Coronary artery (tissue), 2 donors: ENCODE results near the gene TAOK2.

Experiments used
- DNase-seq: peaks from one replicate; pipeline ENCODE4 v3.0.0-alpha.2; 2017; ENCODE audit warnings: low spot score
- H3K27ac ChIP-seq, 2 donors: fragments of 200-600 bp; sonication (generic); one replicate each; pipeline ENCODE4 v1.5.1; 2016 to 2019
- H3K4me3 ChIP-seq: fragments of 200-600 bp; sonication (generic); 2 replicates; pipeline ENCODE4 v1.5.1; 2016; ENCODE audit warnings: mild to moderate bottlenecking, moderate library complexity
- TF ChIP-seq, protein P1 (sequence below): fragments of 200-600 bp; sonication (generic); IDR thresholded peaks from one replicate; pipeline ENCODE4 v1.5.1; 2019; ENCODE audit warnings: antibody characterized with exemption

TAOK2 gene

DNA sequence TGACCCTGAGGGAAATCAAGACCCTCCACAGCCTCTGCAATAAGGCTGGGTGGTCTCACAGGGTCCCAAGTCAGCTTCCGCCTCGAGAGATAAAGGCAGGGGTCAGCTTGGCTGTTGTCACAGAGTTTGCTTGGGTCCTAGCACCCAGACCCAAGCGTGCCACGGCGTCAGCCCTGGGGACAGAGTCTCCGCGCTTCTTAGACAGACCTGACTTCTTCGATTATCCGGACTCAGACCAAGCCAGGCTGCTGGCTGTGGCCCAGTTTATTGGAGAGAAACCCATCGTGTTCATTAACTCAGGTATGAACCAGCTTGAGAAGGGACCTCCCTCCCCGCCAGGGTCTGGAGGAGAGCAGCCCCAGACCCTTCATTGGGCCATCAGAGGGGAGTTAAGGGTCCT lies 49.9 kb downstream of the TAOK2 start:
- no peak overlapping the region for H3K4me3 ChIP-seq
- no peak overlapping the region for H3K27ac ChIP-seq
- TF ChIP-seq, protein P1, sequence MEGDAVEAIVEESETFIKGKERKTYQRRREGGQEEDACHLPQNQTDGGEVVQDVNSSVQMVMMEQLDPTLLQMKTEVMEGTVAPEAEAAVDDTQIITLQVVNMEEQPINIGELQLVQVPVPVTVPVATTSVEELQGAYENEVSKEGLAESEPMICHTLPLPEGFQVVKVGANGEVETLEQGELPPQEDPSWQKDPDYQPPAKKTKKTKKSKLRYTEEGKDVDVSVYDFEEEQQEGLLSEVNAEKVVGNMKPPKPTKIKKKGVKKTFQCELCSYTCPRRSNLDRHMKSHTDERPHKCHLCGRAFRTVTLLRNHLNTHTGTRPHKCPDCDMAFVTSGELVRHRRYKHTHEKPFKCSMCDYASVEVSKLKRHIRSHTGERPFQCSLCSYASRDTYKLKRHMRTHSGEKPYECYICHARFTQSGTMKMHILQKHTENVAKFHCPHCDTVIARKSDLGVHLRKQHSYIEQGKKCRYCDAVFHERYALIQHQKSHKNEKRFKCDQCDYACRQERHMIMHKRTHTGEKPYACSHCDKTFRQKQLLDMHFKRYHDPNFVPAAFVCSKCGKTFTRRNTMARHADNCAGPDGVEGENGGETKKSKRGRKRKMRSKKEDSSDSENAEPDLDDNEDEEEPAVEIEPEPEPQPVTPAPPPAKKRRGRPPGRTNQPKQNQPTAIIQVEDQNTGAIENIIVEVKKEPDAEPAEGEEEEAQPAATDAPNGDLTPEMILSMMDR: no peak
- no peak for DNase-seq

GRCh38 chr16:30024451-30024850 lies 50.8 kb downstream of the TAOK2 start:
- DNase-seq: no peak
- TF ChIP-seq, protein P1: no peak
- Histone ChIP-seq H3K27ac (no peak overlapping the region), H3K4me3 (no peak overlapping the region)

- Histone ChIP-seq H3K27ac (no peak overlapping the region), H3K4me3 (no peak overlapping the region)
- TF ChIP-seq, protein P1: no peak
- no peak for DNase-seq
Observed at GRCh38 chr16:30025156-30025555, 51.5 kb downstream of the TAOK2 start.

GRCh38 chr16:30025574-30025973 lies 51.9 kb downstream of the TAOK2 start:
- TF ChIP-seq, protein P1: no peak
- no peak overlapping the region for H3K4me3 ChIP-seq
- no peak for DNase-seq
- H3K27ac ChIP-seq: no peak overlapping the region

GRCh38 chr16:30026449-30026848 lies 52.8 kb downstream of the TAOK2 start:
- no peak overlapping the region for H3K27ac ChIP-seq
- no peak for DNase-seq
- TF ChIP-seq, protein P1: no peak
- no peak overlapping the region for H3K4me3 ChIP-seq

- no peak for DNase-seq
- Histone ChIP-seq H3K27ac (no peak overlapping the region), H3K4me3 (no peak overlapping the region)
- TF ChIP-seq, protein P1: no peak
Observed at GRCh38 chr16:30027588-30028437, 54.1 kb downstream of the TAOK2 start.

DNA sequence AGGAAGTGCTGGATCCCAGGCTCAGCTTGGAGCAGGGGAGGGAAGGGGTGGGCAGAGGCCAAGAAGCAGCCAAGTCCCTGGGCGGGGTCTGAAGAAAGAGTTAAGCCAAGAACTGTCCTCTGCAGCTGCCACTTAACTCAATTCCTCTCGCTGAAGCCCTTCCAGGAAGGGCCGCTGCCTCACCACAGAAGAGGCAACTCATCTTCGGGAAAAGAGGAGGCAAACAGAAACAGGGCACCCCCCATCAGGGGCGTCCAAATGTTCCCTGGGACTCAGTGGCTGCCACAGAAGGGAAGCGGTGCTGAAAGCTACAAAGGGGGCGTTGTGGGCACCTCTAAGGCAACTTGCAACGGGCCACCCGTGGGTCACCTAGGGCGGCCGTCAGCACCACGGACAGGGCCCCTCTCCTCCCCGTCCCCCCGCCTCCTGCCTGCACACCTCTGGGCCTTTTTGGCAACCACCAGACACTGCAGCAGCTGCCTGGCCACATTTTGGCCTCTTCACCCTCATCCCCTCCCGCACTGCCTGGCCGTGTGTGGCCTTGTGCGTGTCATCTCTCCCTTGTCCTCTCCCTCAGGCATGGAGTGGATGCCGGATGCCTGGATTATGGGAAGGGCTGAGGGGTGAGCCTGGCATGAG lies 54.9 kb downstream of the TAOK2 start:
- no peak overlapping the region for H3K4me3 ChIP-seq
- TF ChIP-seq, protein P1: no peak
- H3K27ac ChIP-seq: no peak overlapping the region
- DNase-seq: no peak
